Natural killer cell (primary cell): ENCODE data around the gene PTPRA. TPM values are rescaled to one million over a fixed set of nuclear protein-coding genes. Genes with fewer than 3 reads are reported as not detected.
"Not testable (repeated sequence)": the region's sequence is repeated elsewhere in the genome, so short reads cannot be mapped to it uniquely, and the experiment has no call there.

Experiments used
- ATAC-seq, 3 donors: fragments of 150-1000 bp in 2 of 3; fragments of 200-7000 bp in 1 of 3; cut with Tn5 transposase; 1 replicate in 1 of 3; 2 replicates in 2 of 3; pipeline ENCODE4 v1.10.0; 2021; ENCODE audit warnings: mild to moderate bottlenecking in 2 of 3, moderate library complexity in 2 of 3
- DNase-seq, 2 donors: peaks; one replicate each; pipeline versions ENCODE4 v3.0.0 to v3.0.0-alpha.2; 2013 to 2021; ENCODE audit warnings: mixed read lengths in 1 of 2
- H3K27ac ChIP-seq: one replicate; pipeline ENCODE4 v1.5.1; 2013; ENCODE audit warnings: mild to moderate bottlenecking, low read length
- H3K27me3 ChIP-seq: one replicate; pipeline ENCODE4 v1.6.1; 2013; ENCODE audit warnings: low read length; ENCODE audit not compliant: control insufficient read depth, insufficient read depth
- H3K36me3 ChIP-seq: one replicate; pipeline ENCODE4 v1.6.1; 2013; ENCODE audit warnings: low read length; ENCODE audit not compliant: control insufficient read depth, insufficient read depth
- H3K4me1 ChIP-seq: one replicate; pipeline ENCODE4 v1.6.1; 2013; ENCODE audit warnings: low read length; ENCODE audit not compliant: control insufficient read depth, insufficient read depth
- H3K4me3 ChIP-seq: one replicate; pipeline ENCODE4 v1.5.1; 2013; ENCODE audit warnings: low read length
- H3K9me3 ChIP-seq: one replicate; pipeline ENCODE4 v1.6.1; 2013; ENCODE audit warnings: low read length; ENCODE audit not compliant: control insufficient read depth, insufficient read depth
- H3K27ac Mint-ChIP-seq, 2 donors: one replicate each; pipeline ENCODE4 v1.8.0; 2022; ENCODE audit warnings: mild to moderate bottlenecking in 2 of 2, mixed read lengths in 2 of 2, moderate library complexity in 1 of 2
- H3K27me3 Mint-ChIP-seq, 2 donors: one replicate each; pipeline ENCODE4 v1.8.0; 2022; ENCODE audit warnings: low read depth in 2 of 2, mixed read lengths in 2 of 2
- H3K36me3 Mint-ChIP-seq: one replicate; pipeline ENCODE4 v1.8.0; 2022; ENCODE audit warnings: mixed read lengths
- H3K4me1 Mint-ChIP-seq, 2 donors: one replicate each; pipeline ENCODE4 v1.8.0; 2022; ENCODE audit warnings: mixed read lengths in 2 of 2
- H3K4me3 Mint-ChIP-seq: one replicate; pipeline ENCODE4 v1.8.0; 2022; ENCODE audit warnings: mild to moderate bottlenecking, moderate library complexity, mixed read lengths
- H3K9me3 Mint-ChIP-seq, 2 donors: one replicate each; pipeline ENCODE4 v1.8.0; 2022; ENCODE audit warnings: mixed read lengths in 2 of 2
- WGBS: methylation state at CpG from one replicate; pipeline ENCODE4 v1.1.7; 2013; ENCODE audit warnings: missing lambda C conversion rate; ENCODE audit not compliant: insufficient coverage; 5-methylcytosine and 5-hydroxymethylcytosine counted together
- intact Hi-C: fragments of 100-400 bp; cut with micrococcal nuclease; formaldehyde crosslinking; loops from one replicate; pipeline ENCODE4 v1.14.2; 2022
- total RNA-seq, 4 donors: library from RNA; stranded (reverse); fragments of 120-200 nt in 1 of 4; gene quantifications; one replicate each; pipeline versions ENCODE4 v1.2.3 to v1.2.4, GENCODE V29; 2013 to 2022
- TF ChIP-seq, protein P1 (sequence below): fragments of 200-600 bp; IDR thresholded peaks from one replicate; pipeline ENCODE4 v1.8.0; 2022; ENCODE audit warnings: antibody characterized with exemption

Gene PTPRA
- total RNA-seq, 3 donors from 2014 or later (not counting 1 experiment from before 2014, with no cell fraction given): 125 to 172 (median 141) TPM

DNA sequence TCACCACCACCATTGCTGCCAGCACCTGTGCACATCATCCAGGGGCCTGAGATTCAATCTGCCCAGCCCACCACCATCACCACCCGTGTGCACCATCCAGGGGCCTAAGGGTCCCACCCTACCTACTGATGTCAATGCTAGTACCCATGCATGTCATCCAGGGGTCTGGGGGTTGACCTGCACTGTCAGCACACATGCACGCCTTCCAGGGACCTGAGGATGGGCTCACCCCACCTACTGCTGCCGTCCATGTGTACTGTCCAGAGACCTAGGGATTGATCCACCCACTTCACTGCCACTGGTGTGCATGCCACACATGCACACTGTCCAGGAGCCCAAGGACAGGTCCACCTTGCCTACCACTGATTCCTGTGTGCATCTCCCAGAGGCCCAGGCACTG lies 186.2 kb downstream of the PTPRA start:
- intact Hi-C loops: no loop called here
- ATAC-seq: no peak
- TF ChIP-seq, protein P1, sequence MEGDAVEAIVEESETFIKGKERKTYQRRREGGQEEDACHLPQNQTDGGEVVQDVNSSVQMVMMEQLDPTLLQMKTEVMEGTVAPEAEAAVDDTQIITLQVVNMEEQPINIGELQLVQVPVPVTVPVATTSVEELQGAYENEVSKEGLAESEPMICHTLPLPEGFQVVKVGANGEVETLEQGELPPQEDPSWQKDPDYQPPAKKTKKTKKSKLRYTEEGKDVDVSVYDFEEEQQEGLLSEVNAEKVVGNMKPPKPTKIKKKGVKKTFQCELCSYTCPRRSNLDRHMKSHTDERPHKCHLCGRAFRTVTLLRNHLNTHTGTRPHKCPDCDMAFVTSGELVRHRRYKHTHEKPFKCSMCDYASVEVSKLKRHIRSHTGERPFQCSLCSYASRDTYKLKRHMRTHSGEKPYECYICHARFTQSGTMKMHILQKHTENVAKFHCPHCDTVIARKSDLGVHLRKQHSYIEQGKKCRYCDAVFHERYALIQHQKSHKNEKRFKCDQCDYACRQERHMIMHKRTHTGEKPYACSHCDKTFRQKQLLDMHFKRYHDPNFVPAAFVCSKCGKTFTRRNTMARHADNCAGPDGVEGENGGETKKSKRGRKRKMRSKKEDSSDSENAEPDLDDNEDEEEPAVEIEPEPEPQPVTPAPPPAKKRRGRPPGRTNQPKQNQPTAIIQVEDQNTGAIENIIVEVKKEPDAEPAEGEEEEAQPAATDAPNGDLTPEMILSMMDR: no peak
- WGBS: 86% methylated on average over 3 of the region's 3 CpGs
- no peak overlapping the region for H3K4me3 ChIP-seq
- Mint-ChIP-seq H3K27me3 (peaks cover 0 to 2% of the 10 kb centered on the region in 2 donors), H3K36me3 (no peaks in the 10 kb centered on the region), H3K27ac (no peak overlapping the region), H3K4me1 (no peaks in the 10 kb centered on the region), H3K9me3 (no peaks in the 10 kb centered on the region), H3K4me3 (no peak overlapping the region)
- H3K36me3 ChIP-seq: no peaks in the 10 kb centered on the region
- H3K27ac ChIP-seq: no peak overlapping the region
- H3K9me3 ChIP-seq: no peaks in the 10 kb centered on the region
- DNase-seq: no peak
- no peaks in the 10 kb centered on the region for H3K4me1 ChIP-seq
- no peaks in the 10 kb centered on the region for H3K27me3 ChIP-seq

DNA sequence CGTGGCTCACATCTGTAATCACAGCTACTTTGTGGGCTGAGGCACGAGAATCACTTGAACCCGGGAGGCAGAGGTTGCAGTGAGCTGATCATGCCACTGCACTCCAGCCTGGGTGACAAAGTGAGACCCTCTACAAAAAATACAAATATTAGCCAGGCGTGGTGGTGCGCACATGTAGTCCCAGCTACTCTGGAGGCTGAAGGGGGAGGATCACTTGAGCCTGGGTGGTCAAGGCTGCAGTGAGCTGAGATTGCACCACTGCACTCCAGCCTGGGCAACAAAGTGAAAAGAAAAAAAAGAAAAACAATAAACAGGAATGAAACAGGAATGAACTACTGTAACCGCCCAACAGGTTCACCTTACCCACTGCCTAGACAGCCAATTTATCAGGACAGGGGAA lies 190.8 kb downstream of the PTPRA start:
- H3K27ac ChIP-seq, intact Hi-C loops, H3K4me1 ChIP-seq, DNase-seq, H3K4me1 Mint-ChIP-seq, H3K27ac Mint-ChIP-seq, H3K36me3 Mint-ChIP-seq, H3K4me3 Mint-ChIP-seq, H3K9me3 Mint-ChIP-seq, H3K27me3 ChIP-seq, H3K4me3 ChIP-seq, H3K9me3 ChIP-seq, H3K36me3 ChIP-seq, H3K27me3 Mint-ChIP-seq, ATAC-seq: not testable (repeated sequence)
- WGBS: 81% methylated on average over 6 of the region's 6 CpGs

DNA sequence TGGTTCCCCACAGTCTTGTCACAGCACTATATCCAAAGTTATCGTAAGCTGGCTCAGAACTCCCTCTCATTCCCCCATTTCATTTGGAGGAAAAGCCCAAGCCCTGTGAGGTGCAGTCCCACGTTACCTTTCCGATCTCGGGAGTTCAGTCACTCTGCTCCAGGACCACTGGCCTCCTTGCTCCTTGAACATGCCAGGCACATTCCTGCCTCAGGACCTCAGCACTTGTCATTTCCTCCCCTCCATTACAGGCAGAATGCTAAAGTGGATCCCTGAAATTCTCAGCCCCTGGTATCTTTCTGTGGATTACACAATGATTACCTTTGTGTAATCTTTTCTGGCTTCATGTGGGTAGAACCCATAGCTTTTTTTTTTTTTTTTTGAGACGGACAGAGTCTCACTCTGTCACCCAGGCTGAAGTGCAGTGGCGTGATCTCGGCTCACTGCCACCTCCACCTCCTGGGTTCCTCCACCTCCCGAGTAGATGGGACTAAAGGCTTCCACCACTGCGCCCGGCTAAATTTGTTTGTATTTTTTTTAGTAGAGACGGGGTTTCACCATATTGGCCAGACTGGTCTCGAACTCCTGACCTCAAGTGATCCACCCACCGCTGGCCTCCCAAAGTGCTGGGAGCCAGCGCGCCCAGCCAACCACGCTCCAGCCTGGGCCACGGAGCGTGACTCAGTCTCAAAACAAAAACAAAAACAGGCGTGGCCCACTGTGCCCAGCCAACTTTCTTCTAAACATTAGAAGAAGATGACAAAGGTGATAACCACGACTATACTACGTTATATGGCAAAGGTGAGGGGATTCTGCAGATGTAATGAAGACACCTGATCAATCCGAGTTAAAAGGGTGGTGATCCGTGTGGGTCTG lies 194.1 kb downstream of the PTPRA start:
- peaks cover 9 to 14% of the 10 kb centered on the region in 2 donors for H3K4me1 Mint-ChIP-seq
- peaks cover 7 to 8% of the 10 kb centered on the region in 2 donors for H3K27me3 Mint-ChIP-seq
- H3K4me3 Mint-ChIP-seq: no peak overlapping the region
- ATAC-seq (no peak), DNase-seq (no peak)
- no peaks in the 10 kb centered on the region for H3K36me3 ChIP-seq
- no peak overlapping the region for H3K27ac ChIP-seq
- H3K4me1 ChIP-seq: peaks cover 10% of the 10 kb centered on the region
- intact Hi-C loops: no loop called here
- H3K9me3 ChIP-seq: no peaks in the 10 kb centered on the region
- H3K4me3 ChIP-seq: no peak overlapping the region
- H3K9me3 Mint-ChIP-seq: no peaks in the 10 kb centered on the region
- no peak overlapping the region for H3K27ac Mint-ChIP-seq
- H3K27me3 ChIP-seq: peaks cover 5% of the 10 kb centered on the region
- no peaks in the 10 kb centered on the region for H3K36me3 Mint-ChIP-seq
- TF ChIP-seq, protein P1: no peak
- 83% methylated on average over 19 of the region's 23 CpGs for WGBS

DNA sequence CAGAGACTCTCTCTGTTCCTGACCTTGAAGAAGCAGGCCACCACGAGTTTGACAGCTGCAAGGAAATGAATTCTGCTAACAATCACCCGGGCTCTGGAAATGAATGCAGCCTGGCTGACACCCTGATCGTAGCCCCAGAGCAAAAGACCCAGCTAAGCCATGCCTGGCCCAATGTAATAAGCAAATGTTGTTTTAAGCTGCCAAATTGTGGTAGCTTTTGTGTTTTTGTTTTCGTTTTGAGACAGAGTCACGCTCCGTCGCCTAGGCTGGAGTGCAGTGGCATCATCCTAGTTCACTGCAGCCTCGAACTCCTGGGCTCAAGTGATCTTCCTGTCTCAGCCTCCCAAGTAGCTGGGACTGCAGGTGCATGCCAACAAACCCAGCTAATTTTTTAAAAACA lies 194.8 kb downstream of the PTPRA start:
- Mint-ChIP-seq H3K4me1 (peaks cover 9 to 17% of the 10 kb centered on the region in 2 donors), H3K27ac (no peak overlapping the region), H3K9me3 (no peaks in the 10 kb centered on the region), H3K27me3 (peaks cover 8 to 9% of the 10 kb centered on the region in 2 donors), H3K4me3 (no peak overlapping the region), H3K36me3 (no peaks in the 10 kb centered on the region)
- intact Hi-C loops: no loop called here
- TF ChIP-seq, protein P1: no peak
- DNase-seq: no peak
- no peaks in the 10 kb centered on the region for H3K36me3 ChIP-seq
- H3K4me3 ChIP-seq: no peak overlapping the region
- WGBS: 73% methylated on average over 8 of the region's 8 CpGs
- H3K4me1 ChIP-seq: peaks cover 14% of the 10 kb centered on the region
- no peak for ATAC-seq
- no peaks in the 10 kb centered on the region for H3K9me3 ChIP-seq
- H3K27ac ChIP-seq: no peak overlapping the region
- H3K27me3 ChIP-seq: peaks cover 8% of the 10 kb centered on the region
